Stromal cell of bone marrow (primary cell): ENCODE measurements around the gene KLHL14.
"Not testable (repeated sequence)": the region's sequence is repeated elsewhere in the genome, so short reads cannot be mapped to it uniquely, and the experiment has no call there.

Source experiments
- DNase-seq: peaks from one replicate; pipeline ENCODE4 v3.0.0-alpha.2; 2012; ENCODE audit warnings: low read depth

KLHL14 gene

DNA sequence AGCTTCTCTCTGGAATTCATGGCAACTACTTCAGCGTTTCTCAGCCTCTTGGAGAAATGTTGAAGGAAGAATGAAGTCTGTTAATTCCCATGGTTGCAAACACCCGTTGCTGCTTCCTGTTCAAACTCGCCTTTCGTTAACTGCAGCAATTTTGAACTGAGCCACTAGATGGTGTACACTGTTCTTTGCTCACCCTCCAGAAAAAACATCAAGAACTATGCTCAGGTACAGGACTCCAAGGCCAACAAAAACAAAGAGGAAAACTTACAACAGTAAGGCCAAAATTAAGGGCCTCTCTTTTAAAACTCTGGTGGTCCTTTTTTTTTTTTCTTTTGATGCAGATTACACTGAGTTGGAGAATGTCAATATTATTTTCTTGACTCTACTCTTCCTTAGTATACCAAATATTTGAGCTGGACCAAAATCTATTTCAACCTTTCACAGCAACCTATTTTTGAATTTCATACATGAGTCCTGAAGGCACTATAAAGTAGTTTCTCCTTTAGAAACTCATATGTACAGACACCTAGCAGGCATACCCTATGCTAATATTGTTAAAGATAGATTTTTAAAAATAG is 58.2 kb downstream of the KLHL14 start:
- DNase-seq, result peak; percentile 41

DNA sequence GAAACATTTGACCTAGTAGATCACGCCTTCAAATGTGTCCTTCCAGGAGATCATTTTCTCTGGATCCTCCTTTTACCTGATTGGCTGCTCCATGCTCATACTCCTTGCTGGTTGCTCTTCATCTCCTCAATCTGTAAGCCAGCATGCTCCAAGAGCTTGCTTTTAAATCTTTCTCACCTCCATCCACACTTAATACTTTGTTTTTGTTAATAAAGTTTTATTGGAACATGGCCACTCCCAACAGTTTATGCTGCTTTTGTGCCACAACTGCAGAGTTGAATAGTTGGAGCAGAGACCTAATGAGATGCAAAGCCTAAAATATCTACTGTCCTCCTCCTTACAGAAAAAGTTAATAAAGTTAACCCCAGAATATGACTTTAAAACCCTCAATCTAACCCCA is 60.0 kb downstream of the KLHL14 start:
- DNase-seq, result no peak

GRCh38 chr18:32711862-32712261 is 61.0 kb downstream of the KLHL14 start:
- DNase-seq, result no peak

DNA sequence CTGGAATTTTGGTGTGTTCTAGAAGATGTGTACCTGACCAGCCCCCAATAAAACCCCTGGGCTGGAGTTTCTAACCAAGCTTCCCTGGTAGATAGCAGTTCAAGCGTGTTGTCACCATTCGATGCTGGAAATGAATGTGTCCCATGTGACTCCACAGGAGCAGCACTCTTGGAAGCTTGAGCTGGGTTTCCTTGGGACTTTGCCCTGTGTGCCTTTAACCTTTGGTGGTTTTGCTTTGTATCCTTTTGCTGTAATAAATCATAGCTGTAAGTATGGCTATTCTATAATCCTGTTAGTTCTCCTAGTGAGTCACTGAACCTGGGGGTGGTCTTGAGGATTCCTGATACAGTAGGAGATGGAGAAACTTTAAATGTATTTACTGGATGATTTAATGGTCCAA is 65.2 kb downstream of the KLHL14 start:
- DNase-seq, result no peak

- DNase-seq, result no peak
These were observed 65.7 kb downstream of the KLHL14 start for GRCh38 chr18:32707147-32707546.

DNA sequence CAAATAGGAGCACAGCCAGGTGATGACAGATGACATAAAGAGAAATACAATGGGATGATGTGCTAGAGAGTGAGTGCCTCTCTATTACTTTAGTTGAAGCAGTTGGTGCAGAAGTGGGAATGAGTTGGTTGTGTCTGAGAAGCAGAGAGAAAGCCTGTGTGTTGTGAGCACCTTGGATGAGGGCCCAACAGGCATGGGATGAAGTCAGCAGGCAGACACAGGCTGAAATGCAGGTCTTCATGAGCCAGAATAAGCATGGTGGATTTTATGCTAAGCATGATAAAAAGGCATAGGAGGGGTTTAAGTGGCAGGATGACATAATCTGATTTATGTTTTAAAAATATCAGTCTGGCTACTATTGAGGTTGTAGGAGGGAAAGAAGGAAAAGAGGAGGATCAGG is 71.5 kb downstream of the KLHL14 start:
- DNase-seq, result no peak

GRCh38 chr18:32698153-32698552 is 74.7 kb downstream of the KLHL14 start:
- no peak for DNase-seq

DNA sequence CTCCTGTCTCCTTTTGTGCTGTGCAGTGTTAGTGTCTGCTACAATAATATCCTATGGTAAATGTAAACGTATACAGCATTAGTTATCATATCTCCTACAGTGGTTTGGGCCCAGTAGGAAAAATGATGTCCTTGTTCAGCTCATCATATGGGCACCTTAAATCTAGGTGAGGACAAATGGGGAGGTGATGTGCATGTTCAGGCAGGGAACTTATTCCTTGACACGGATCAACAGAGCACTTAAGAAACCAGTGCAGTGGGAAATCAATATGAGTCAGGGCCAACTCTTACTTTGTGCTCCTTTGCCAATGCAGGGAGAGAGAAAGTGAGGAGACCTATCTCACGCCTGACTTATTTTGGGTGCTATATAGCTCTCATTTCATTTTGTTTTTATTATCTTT is 76.4 kb downstream of the KLHL14 start:
- no peak for DNase-seq

DNA sequence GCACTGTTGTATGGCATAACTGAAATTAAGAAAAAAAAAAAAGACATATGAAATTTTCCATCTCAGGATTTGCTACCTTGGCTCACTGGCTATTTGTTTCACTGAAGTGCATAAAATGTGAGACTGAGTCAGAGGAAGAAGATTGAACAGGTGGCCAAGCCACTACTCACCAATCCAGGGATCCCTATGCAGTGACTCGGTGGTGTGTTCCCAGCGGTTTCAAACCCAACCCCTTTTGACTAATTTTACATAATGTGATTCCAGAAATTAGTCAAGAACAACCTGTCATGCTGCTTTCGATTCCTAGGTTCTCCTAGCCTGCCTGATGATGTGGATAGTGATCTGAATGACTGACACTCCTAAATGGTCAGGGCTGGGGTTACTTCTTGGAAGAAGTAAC is 77.3 kb downstream of the KLHL14 start:
- DNase-seq, result no peak

DNA sequence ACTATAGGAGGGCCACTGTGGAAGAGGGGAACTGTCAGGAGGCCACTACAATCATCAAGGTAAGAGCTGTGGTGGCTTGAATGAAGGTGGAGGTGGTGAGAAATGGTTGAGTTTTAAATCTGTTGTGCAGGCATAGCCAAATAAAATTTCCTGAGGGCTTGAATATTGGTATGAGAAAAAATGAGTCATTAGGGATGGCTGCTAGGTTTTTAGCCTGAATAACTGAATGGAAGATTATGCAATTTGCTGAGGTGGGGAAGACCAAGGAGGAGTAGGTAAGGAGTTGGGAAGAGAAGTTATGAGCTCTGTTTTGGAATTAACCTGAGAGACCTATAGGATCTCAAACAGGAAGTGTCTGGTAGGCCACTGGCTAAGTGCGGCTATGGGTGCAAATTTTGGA is 84.0 kb downstream of the KLHL14 start:
- no peak for DNase-seq

- DNase-seq, result no peak
These were observed 87.9 kb downstream of the KLHL14 start for GRCh38 chr18:32684940-32685339.

DNA sequence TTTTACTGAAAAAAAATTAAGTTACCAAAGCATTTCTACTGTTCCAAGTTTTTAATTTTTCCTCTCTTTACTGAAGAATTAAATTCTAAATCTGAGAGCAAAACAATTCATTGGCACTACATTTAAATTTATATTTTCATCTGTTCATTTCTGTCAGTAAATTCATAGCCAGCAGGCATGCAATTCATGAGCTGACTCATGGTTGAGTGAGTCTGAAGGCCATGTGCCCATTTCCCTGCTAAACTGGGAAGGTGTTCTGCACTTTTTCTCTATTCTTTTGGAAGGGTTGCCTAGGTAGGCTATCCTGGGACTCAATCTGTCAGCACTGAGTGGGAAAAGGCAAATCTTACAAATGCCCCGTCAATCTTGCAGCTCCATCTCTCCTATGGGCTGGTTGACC is 88.7 kb downstream of the KLHL14 start:
- no peak for DNase-seq

- DNase-seq, result no peak
These were observed 89.8 kb downstream of the KLHL14 start for GRCh38 chr18:32683044-32683443.

GRCh38 chr18:32677578-32677977 is 95.2 kb downstream of the KLHL14 start:
- no peak for DNase-seq

DNA sequence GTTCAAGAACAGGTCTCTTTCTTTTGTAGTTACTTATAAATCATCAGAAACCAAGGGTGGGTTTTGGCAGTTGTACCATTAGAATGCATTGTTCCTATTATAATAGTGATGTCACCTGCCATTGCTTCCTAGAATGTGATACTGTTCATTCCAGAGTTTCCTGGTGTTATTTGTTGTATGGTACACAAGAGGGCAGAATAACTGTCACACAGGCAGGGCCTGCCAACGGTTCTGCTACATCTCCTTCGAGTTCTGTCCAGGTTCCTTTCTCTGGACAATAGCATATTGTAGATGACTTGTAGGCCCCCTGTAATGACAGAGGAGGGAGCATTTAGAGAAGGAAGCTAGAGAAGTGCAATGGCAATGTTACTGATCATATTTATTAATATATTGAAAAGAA is 98.3 kb downstream of the KLHL14 start:
- DNase-seq, result no peak

GRCh38 chr18:32672398-32672797 is 100.4 kb downstream of the KLHL14 start:
- DNase-seq, result no peak

GRCh38 chr18:32670727-32671126 is 102.1 kb downstream of the KLHL14 start:
- DNase-seq, result no peak

GRCh38 chr18:32669549-32670165 is 103.2 kb downstream of the KLHL14 start:
- no peak for DNase-seq

- DNase-seq, result no peak
These were observed 103.9 kb downstream of the KLHL14 start for GRCh38 chr18:32668956-32669355.

DNA sequence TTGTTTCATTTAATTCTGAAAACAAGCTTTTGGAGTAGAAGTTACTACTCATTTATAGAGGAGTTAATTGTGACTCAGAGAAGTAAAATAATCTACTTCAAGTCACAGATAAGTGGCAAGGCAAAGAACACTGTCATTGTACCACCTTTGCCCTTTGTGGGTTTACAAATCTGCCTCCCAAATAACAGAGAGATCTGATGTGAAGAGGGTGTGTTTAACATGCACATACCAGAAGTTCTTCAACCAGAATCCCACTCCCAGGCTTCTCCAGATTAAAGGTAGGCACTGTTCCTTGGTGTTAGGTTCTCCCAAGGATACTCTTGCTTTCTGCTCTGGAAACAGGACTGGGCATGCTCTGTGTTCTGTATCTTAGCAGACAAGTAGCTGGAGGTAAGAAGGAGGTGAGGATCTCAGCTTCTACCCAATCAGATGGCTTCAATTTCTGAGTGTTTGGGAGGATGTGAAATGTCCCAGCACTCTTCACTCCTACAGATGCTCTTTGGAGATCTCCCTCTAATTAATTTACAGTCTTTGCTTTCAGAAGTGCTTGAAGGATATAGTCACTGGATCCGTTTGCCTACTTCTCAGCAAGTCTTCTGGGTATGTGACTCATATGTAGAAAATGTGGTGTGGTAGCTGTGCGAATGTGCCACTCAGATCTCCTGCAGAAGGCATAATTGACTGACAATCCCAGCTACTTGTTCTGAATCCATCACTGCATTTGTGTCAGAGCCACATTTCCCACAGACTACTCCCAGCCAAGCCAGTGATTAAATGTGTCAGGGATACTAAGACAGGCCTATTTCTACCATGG is 111.1 kb downstream of the KLHL14 start:
- DNase-seq, result no peak

- DNase-seq, result not testable (repeated sequence)
These were observed 118.3 kb downstream of the KLHL14 start for GRCh38 chr18:32654507-32654906.

- not testable (repeated sequence) for DNase-seq
These were observed 135.2 kb downstream of the KLHL14 start for GRCh38 chr18:32637659-32638058.

- no peak for DNase-seq
These were observed 135.6 kb downstream of the KLHL14 start for GRCh38 chr18:32637226-32637625.
